HTR-8/SVneo (cell line): ENCODE data around the gene KAT2B.

Source experiments
- DNase-seq: peaks from one replicate; pipeline ENCODE4 v3.0.0; 2011; ENCODE audit warnings: low spot score, mixed read lengths; ENCODE audit not compliant: insufficient read length
- FAIRE-seq: peaks from 2 replicates; lab custom pipeline; 2011; peaks lifted over from hg19 to GRCh38; lab: Jason Lieb, UNC

Gene KAT2B

GRCh38 chr3:20083953-20084352 lies 43.7 kb downstream of the KAT2B start:
- no peak for FAIRE-seq

GRCh38 chr3:20091331-20092047 lies 51.2 kb downstream of the KAT2B start:
- FAIRE-seq (no peak), DNase-seq (no peak)

More at GRCh38 chr3:20083953-20084352, 43.7 kb downstream of the KAT2B start:
- no peak for DNase-seq

- no peak for FAIRE-seq
- no peak for DNase-seq
Measured at GRCh38 chr3:20095470-20095869, 55.2 kb downstream of the KAT2B start.

- no peak for FAIRE-seq
Measured at GRCh38 chr3:20096135-20096685, 56.0 kb downstream of the KAT2B start.

GRCh38 chr3:20097015-20097414 lies 56.8 kb downstream of the KAT2B start:
- FAIRE-seq (no peak), DNase-seq (no peak)

More at GRCh38 chr3:20096135-20096685, 56.0 kb downstream of the KAT2B start:
- no peak for DNase-seq

- no peak for DNase-seq
- FAIRE-seq = no peak
Measured at GRCh38 chr3:20099060-20099459, 58.8 kb downstream of the KAT2B start.

- FAIRE-seq = no peak
- DNase-seq = no peak
Measured at GRCh38 chr3:20100151-20100550, 59.9 kb downstream of the KAT2B start.

- no peak for FAIRE-seq
- DNase-seq = no peak
Measured at GRCh38 chr3:20101041-20101440, 60.8 kb downstream of the KAT2B start.

GRCh38 chr3:20103731-20104130 lies 63.5 kb downstream of the KAT2B start:
- FAIRE-seq (no peak), DNase-seq (no peak)

GRCh38 chr3:20104167-20104661 lies 64.0 kb downstream of the KAT2B start:
- DNase-seq = no peak
- FAIRE-seq = no peak

- FAIRE-seq = no peak
- DNase-seq = no peak
Measured at GRCh38 chr3:20105513-20106280, 65.5 kb downstream of the KAT2B start.

- no peak for FAIRE-seq
- no peak for DNase-seq
Measured at GRCh38 chr3:20107722-20108121, 67.5 kb downstream of the KAT2B start.

GRCh38 chr3:20108869-20109268 lies 68.6 kb downstream of the KAT2B start:
- FAIRE-seq = no peak
- no peak for DNase-seq

GRCh38 chr3:20110826-20111225 lies 70.6 kb downstream of the KAT2B start:
- FAIRE-seq (no peak), DNase-seq (no peak)

- FAIRE-seq = no peak
Measured at GRCh38 chr3:20111836-20112235, 71.6 kb downstream of the KAT2B start.

GRCh38 chr3:20121088-20121487 lies 80.8 kb downstream of the KAT2B start:
- no peak for DNase-seq
- FAIRE-seq = no peak

More at GRCh38 chr3:20111836-20112235, 71.6 kb downstream of the KAT2B start:
- DNase-seq = no peak

- DNase-seq = no peak
- FAIRE-seq = no peak
Measured at GRCh38 chr3:20123131-20123652, 82.9 kb downstream of the KAT2B start.

GRCh38 chr3:20125289-20125688 lies 85.0 kb downstream of the KAT2B start:
- DNase-seq = no peak
- no peak for FAIRE-seq

GRCh38 chr3:20125897-20126296 lies 85.7 kb downstream of the KAT2B start:
- FAIRE-seq (no peak), DNase-seq (no peak)

- FAIRE-seq = no peak
- no peak for DNase-seq
Measured at GRCh38 chr3:20128358-20128757, 88.1 kb downstream of the KAT2B start.

GRCh38 chr3:20130106-20130505 lies 89.9 kb downstream of the KAT2B start:
- no peak for DNase-seq

More at GRCh38 chr3:20130106-20130505, 89.9 kb downstream of the KAT2B start:
- no peak for FAIRE-seq
